NT2/D1 (cell line): Measurements from ENCODE around the gene IDNK.

ENCODE experiments used
- YY1 ChIP-seq: IDR thresholded peaks from 2 replicates; pipeline ENCODE4 v1.6.1; 2011; ENCODE audit not compliant: insufficient read length, insufficient read depth
- ZNF274 ChIP-seq: IDR thresholded peaks from 2 replicates; pipeline ENCODE4 v1.6.1; 2011; ENCODE audit warnings: mild to moderate bottlenecking, low read depth, low read length

DNA sequence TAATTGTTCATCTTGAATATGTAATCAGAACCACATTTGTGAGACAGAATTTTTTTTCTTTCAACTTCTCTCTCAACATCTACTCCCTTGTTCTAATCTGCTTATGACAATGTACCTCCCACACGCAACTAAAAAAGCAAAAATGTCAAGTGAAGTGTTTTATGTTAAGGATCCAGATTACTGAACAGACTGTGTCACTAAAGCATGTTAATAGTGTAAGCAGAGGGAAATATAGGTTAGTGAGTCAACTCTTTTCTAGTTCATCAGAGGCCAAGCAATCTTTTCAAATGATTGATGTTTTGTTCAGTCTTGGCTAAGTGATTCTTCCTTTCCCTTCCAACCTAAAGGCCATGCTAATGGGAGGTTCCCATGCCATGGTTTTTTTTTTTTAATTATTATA, 34.7 kb upstream of the IDNK start:
- TF ChIP-seq YY1 (no peak), ZNF274 (no peak)
